ENCODE measurements around the gene SDCBP2. TPM values are rescaled to one million over a fixed set of nuclear protein-coding genes. Genes with fewer than 3 reads are reported as not detected.

Gene SDCBP2
- total and polyA plus RNA-seq, 5 donors = 1.9 to 2.2 (median 2.1) TPM

DNA sequence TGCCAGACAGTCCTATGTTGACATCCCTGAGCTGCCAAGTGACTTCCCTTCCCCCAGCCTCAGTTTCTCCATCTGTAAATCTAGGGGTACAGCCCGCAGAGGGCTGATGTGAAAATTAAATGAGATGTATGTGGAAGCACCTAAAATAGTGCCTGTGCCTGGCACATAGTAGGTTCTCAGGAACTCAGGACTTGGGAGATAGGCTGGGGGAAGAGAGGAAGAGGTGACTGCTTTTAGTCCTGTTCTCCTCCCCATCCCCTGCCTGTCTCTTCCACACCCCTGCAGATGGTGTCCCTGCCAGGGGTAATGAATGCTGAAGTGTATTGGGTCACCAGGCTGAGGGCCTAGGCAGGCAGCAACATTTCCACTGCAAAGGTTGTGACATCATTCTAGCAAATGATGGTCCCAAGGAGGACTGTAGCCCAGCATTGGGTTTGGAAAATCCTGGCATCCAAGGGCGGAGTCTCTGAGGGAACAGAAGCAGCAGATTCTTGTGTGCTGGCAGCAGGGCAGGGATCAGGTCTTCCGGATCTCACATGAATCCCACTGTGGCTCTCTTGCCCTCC, 61.0 kb downstream of the SDCBP2 start:
- Histone ChIP-seq H3K9me3 (ENCODE audit: control insufficient read depth, low read length) (no peaks in the 10 kb centered on the region), H3K27me3 (ENCODE audit: control insufficient read depth, insufficient read depth) (no peaks in the 10 kb centered on the region), H3K4me1 (ENCODE audit: control insufficient read depth, insufficient read depth, low read length) (no peaks in the 10 kb centered on the region), H3K4me3 (ENCODE audit: low read length) (no peak overlapping the region), H3K27ac (ENCODE audit: low read length) (no peak overlapping the region)
- ATAC-seq (no peak), DNase-seq (no peak)
- WGBS = 81% methylated on average over 3 of the region's 3 CpGs
- intact Hi-C loops (cut with DNase I) = no loop called here

- 72% methylated on average over 8 of the region's 8 CpGs for WGBS
- DNase-seq = no peak
- Histone ChIP-seq H3K27ac (ENCODE audit: low read length) (no peak overlapping the region), H3K9me3 (ENCODE audit: control insufficient read depth, low read length) (no peaks in the 10 kb centered on the region), H3K4me3 (ENCODE audit: low read length) (no peak overlapping the region), H3K4me1 (ENCODE audit: control insufficient read depth, insufficient read depth, low read length) (no peaks in the 10 kb centered on the region), H3K27me3 (ENCODE audit: control insufficient read depth, insufficient read depth) (no peaks in the 10 kb centered on the region)
- ATAC-seq = no peak
- intact Hi-C loops (cut with DNase I) = no loop called here
Measured at GRCh38 chr20:1267161-1267560, 61.8 kb downstream of the SDCBP2 start.

DNA sequence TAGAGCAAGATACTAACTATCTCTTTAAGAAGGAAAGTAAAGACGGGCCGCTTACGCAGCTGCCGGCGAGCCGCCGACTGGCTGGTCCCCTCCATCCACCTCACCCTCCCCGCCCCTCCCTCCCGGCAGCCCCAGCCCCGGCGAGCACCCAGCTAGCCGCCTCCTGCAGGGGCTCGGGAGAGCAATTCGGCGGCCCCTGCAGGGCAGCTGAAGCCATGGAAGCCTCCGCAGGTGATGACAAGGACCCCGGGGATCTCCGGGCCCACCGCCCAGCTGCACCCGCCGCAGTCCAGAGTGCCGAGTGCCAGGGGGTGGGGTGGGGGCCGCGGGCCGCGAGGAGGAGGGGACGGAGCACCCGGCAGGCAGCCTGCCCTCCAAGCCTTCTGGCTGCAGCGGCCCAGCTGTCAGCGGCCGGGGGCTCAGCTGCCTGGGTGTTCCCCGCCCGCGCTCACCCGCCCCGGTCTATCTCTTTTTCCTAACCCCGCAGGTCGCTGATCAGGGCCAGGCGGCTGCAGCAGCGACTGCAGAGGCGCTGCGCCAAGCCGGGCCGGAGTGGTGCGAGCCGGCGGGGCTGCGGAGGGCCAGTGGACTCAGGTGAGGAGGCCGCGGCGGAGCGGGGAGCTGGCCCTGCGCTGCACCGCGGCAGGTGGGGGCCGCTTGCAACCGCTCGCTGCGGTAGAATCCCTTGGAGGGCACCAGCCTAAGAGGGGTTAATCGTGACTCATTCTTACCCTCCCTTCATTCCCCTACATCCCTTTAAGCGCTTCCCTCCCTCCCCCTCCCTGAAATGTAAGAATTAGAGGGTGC, 62.6 kb downstream of the SDCBP2 start, which contains the start of gene SNPH:
SNPH (plus strand) TSS at position 128 of the 807 bp plus-strand sequence. CDS start 29,946 bp downstream, outside the sequence.
- Histone ChIP-seq H3K27ac (ENCODE audit: low read length) (peak within 1 kb of the TSS; percentile 31), H3K4me3 (ENCODE audit: low read length) (peak within 1 kb of the TSS; percentile 87), H3K27me3 (ENCODE audit: control insufficient read depth, insufficient read depth) (no peaks in the 10 kb centered on the region), H3K4me1 (ENCODE audit: control insufficient read depth, insufficient read depth, low read length) (no peaks in the 10 kb centered on the region), H3K9me3 (ENCODE audit: control insufficient read depth, low read length) (no peaks in the 10 kb centered on the region)
- ATAC-seq (peak; percentile 94), DNase-seq (peak; percentile 78 to 93 (median 89))
- under 1% methylated on average over 61 of the region's 61 CpGs for WGBS
- intact Hi-C loops (cut with DNase I) = no loop called here

GRCh38 chr20:1265916-1266166, 63.1 kb downstream of the SDCBP2 start:
- 5% methylated on average over 10 of the region's 10 CpGs for WGBS
- Histone ChIP-seq H3K9me3 (ENCODE audit: control insufficient read depth, low read length) (no peaks in the 10 kb centered on the region), H3K27ac (ENCODE audit: low read length) (peak overlapping the region; percentile 31), H3K4me1 (ENCODE audit: control insufficient read depth, insufficient read depth, low read length) (no peaks in the 10 kb centered on the region), H3K4me3 (ENCODE audit: low read length) (peak overlapping the region; percentile 87), H3K27me3 (ENCODE audit: control insufficient read depth, insufficient read depth) (no peaks in the 10 kb centered on the region)
- ATAC-seq (no peak), DNase-seq (no peak)
- intact Hi-C loops (cut with DNase I) = no loop called here

DNA sequence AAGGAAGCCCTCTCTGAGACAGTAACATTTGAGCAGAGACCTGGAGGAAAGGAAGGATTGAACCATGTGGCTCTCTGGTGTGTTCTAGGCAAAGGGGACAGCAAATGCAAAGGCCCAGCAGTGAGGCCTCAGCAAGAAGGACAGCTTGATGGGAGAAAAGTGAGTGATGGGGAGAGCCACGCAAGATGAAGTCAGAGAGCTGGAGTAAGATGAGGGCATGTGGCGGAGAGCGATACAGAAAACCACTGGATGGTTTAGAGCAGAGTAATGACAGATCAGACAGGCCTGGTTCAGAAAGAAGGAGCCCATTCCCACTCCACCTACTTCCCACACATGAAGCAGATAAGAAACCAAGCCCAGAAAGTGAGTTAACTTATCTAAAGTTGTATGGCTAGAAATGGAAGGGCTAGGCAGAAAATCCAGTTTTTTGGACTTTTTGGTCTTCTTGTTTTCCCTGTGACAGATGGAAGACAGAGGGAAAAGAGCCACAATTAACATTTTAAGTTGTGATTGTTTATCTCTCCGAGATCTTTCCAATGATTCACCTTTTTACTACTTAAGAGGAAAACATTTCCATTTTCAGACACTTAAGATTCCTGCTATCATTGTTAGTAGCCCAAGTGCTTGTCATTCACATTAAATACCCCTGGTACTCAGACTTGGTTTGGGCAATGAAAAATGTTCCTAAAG, 63.6 kb downstream of the SDCBP2 start:
- DNase-seq = no peak
- Histone ChIP-seq H3K4me3 (ENCODE audit: low read length) (peak overlapping the region; percentile 87), H3K27me3 (ENCODE audit: control insufficient read depth, insufficient read depth) (no peaks in the 10 kb centered on the region), H3K4me1 (ENCODE audit: control insufficient read depth, insufficient read depth, low read length) (no peaks in the 10 kb centered on the region), H3K9me3 (ENCODE audit: control insufficient read depth, low read length) (no peaks in the 10 kb centered on the region), H3K27ac (ENCODE audit: low read length) (no peak overlapping the region)
- no peak for ATAC-seq
- intact Hi-C loops (cut with DNase I) = no loop called here
- WGBS = 95% methylated on average over 4 of the region's 4 CpGs

DNA sequence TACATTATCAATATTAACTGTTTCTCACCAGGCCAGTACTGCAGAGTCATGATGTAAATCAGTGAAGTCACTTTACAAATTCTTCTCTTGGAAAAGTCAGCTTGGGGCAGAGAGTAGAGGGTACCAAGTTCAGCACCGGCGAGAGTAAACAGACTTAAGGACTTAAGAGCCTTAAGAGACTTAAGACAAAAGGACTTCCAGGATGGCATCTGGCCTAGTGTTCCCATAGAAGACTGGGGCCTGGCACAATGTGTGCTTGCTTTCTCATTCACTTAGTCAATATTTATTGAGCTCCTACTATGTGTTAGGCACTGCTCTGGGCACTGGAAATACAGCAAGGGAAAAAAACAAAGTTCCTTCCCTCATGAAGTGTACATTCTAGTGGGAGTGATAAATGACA, 64.2 kb downstream of the SDCBP2 start:
- H3K27ac ChIP-seq (ENCODE audit: low read length) = no peak overlapping the region
- ATAC-seq = no peak

DNA sequence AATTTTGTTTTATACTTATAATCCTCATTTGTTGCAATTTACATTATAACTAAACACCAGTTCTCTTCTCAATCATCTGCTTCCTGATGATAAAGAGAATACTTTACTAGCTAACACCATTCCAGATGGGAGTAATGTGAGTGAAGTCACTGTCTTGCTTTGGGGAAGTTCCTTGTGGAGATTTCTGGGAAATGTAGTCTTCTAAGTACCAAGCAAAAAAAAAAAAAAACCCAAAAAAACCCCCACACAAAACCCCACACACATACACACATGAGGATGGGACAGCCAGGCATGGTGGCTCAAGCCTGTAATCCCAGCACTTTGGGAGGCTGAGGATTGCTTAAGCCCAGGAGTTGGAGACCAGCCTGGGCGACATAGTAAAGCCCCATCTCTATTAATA, 65.1 kb downstream of the SDCBP2 start:
- H3K9me3 ChIP-seq (ENCODE audit: control insufficient read depth, low read length) = no peaks in the 10 kb centered on the region
- no peaks in the 10 kb centered on the region for H3K27me3 ChIP-seq (ENCODE audit: control insufficient read depth, insufficient read depth)
- H3K4me1 ChIP-seq (ENCODE audit: control insufficient read depth, insufficient read depth, low read length) = no peaks in the 10 kb centered on the region
- 86% methylated on average over 1 of the region's 1 CpG for WGBS
- DNase-seq (no peak), ATAC-seq (no peak)
- no peak overlapping the region for H3K27ac ChIP-seq (ENCODE audit: low read length)
- intact Hi-C loops (cut with DNase I) = no loop called here
- no peak overlapping the region for H3K4me3 ChIP-seq (ENCODE audit: low read length)

More for the DNA sequence above, 64.2 kb downstream of the SDCBP2 start:
- Histone ChIP-seq H3K27me3 (ENCODE audit: control insufficient read depth, insufficient read depth) (no peaks in the 10 kb centered on the region), H3K9me3 (ENCODE audit: control insufficient read depth, low read length) (no peaks in the 10 kb centered on the region), H3K4me1 (ENCODE audit: control insufficient read depth, insufficient read depth, low read length) (no peaks in the 10 kb centered on the region), H3K4me3 (ENCODE audit: low read length) (no peak overlapping the region)
- no peak for DNase-seq
- WGBS = 61% methylated on average over 2 of the region's 2 CpGs
- intact Hi-C loops (cut with DNase I) = no loop called here

Other genes starting within 250 kb of the SDCBP2 start
- gene PSMF1, start 210.5 kb downstream of the SDCBP2 start, total RNA-seq = 100 to 1,000 TPM; 113 to 128 (median 117) TPM
- gene PSMF1, start 210.5 kb downstream of the SDCBP2 start, polyA plus RNA-seq = 49.1 TPM
- gene TMEM74B, start 144.2 kb downstream of the SDCBP2 start, total RNA-seq = 1 to 10 TPM; 4.0 to 7.2 (median 4.7) TPM
- 7.8 TPM for gene TMEM74B, start 144.2 kb downstream of the SDCBP2 start, polyA plus RNA-seq
- gene C20orf202, start 125.7 kb downstream of the SDCBP2 start, total RNA-seq = under 1 TPM; 0.15 to 0.31 (median 0.27) TPM
- gene C20orf202, start 125.7 kb downstream of the SDCBP2 start, polyA plus RNA-seq = 0.27 TPM
- gene RAD21L1, start 103.1 kb downstream of the SDCBP2 start, total RNA-seq = not detected
- not detected for gene RAD21L1, start 103.1 kb downstream of the SDCBP2 start, polyA plus RNA-seq
- 1 to 10 TPM; 4.8 to 6.8 (median 5.7) TPM for gene SNPH, start 62.8 kb downstream of the SDCBP2 start, total RNA-seq
- gene SNPH, start 62.8 kb downstream of the SDCBP2 start, polyA plus RNA-seq = 5.2 TPM
- gene FKBP1A, start 63.9 kb upstream of the SDCBP2 start, total RNA-seq = 100 to 1,000 TPM; 105 to 162 (median 140) TPM
- 129 TPM for gene FKBP1A, start 63.9 kb upstream of the SDCBP2 start, polyA plus RNA-seq
- 10 to 100 TPM; 44.1 to 65.6 (median 58.4) TPM for gene NSFL1C, start 137.7 kb upstream of the SDCBP2 start, total RNA-seq
- 36.3 TPM for gene NSFL1C, start 137.7 kb upstream of the SDCBP2 start, polyA plus RNA-seq
- gene SIRPB2, start 162.3 kb upstream of the SDCBP2 start, total RNA-seq = 1 to 10 TPM; 2.6 to 5.4 (median 4.9) TPM
- gene SIRPB2, start 162.3 kb upstream of the SDCBP2 start, polyA plus RNA-seq = 1.8 TPM
- not detected for gene SIRPD, start 228.6 kb upstream of the SDCBP2 start, total RNA-seq
- not detected for gene SIRPD, start 228.6 kb upstream of the SDCBP2 start, polyA plus RNA-seq

Measured in right cardiac atrium (tissue), 5 donors.